Effector CD8-positive, alpha-beta T cell (primary cell): ENCODE data around the gene ZNG1A.
"Not testable (repeated sequence)": the region's sequence is repeated elsewhere in the genome, so short reads cannot be mapped to it uniquely, and the experiment has no call there.

Experiments
- DNase-seq: peaks from one replicate; lab custom pipeline; 2025; lab: John Stamatoyannopoulos, UW

The ZNG1A gene

DNA sequence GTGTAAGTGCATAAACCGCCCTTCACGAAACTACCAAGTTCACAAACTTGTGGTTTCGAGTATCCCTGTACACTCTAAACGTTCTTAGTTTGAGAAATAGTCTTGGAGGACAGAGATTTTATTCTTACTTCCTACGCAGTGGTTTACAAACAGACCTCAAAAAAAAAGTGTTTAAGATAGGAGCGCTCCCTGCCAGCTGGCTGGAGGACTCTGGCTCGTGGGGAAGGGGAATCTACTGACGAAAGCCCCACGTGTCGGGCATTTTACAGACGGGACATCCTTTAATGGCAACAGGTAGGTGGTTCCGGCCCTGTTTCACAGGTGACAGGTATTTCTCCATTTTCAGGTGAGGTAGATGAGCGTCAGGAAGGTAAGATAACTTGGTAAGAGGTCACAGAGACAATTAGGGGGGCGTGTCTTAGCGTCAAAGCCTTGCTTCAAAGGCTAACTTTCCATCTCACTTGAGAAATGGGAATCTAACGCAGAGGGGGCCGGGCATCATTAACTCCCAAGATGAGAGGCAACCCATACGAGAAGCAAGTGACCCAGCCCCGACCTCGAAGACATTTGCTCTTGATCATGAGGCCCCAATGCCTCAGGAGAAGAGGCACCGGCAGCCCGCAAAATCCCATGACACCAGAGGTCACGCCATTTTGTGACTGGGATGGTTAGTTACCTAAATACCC lies 573 bp downstream of the ZNG1A start:
- not testable (repeated sequence) for DNase-seq

GRCh38 chr9:169757-170156 lies 9.1 kb downstream of the ZNG1A start:
- not testable (repeated sequence) for DNase-seq

DNA sequence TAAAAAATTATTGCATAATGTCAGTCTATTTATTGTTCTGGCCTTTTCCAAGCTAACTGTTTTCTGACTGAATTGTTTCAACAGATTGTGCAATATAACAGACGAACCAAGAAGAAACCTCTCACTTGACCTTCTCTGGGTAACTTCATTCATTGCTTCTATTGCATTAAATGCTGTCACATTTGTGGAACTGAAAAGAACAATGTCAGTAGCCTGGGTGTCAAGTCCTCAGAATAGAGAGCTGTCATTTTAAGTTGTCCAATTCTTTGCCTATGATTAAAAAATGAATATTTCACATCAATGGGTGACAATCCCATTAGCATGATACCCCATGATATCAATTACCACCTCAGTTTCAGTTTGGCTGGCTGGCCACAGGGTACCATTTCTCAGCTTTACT lies 19.0 kb downstream of the ZNG1A start:
- DNase-seq: not testable (repeated sequence)

DNA sequence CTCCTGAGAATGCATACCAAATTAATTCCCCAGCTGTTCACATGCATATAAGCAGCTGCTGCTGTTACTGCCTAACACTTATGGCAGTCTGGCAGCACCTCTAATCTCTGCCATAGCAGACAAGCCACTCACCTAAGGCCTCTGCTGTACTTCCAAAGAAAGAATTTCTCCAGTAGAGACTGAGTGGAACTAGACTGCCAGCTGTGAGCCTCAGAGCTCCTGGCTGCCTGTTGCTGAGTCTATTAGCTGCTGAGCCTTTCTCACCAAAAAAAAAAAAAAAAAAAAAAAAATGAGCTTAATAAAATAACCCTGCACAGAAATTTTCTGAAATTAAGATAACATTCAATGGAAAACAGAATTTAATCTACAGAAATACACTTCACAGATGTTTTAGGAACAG lies 27.7 kb downstream of the ZNG1A start:
- not testable (repeated sequence) for DNase-seq

DNA sequence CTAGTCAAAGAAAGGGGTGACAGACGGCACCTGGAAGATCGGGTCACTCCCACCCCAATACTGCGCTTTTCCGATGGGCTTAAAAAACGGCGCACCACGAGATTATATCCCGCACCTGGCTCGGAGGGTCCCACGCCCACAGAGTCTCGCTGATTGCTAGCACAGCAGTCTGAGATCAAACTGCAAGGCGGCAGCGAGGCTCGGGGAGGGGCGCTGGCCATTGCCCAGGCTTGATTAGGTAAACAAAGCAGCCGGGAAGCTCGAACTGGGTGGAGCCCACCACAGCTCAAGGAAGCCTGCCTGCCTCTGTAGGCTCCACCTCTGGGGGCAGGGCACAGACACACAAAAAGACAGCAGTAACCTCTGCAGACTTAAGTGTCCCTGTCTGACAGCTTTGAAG lies 39.0 kb downstream of the ZNG1A start:
- DNase-seq: not testable (repeated sequence)

GRCh38 chr9:117995-118467 lies 60.8 kb downstream of the ZNG1A start, which contains the start of gene FOXD4:
TSS of gene FOXD4 (minus strand) at chr9:118417. CDS start at chr9:118119, 298 bp downstream.
- not testable (repeated sequence) for DNase-seq

GRCh38 chr9:117144-117994 lies 61.5 kb downstream of the ZNG1A start:
- DNase-seq: not testable (repeated sequence)

DNA sequence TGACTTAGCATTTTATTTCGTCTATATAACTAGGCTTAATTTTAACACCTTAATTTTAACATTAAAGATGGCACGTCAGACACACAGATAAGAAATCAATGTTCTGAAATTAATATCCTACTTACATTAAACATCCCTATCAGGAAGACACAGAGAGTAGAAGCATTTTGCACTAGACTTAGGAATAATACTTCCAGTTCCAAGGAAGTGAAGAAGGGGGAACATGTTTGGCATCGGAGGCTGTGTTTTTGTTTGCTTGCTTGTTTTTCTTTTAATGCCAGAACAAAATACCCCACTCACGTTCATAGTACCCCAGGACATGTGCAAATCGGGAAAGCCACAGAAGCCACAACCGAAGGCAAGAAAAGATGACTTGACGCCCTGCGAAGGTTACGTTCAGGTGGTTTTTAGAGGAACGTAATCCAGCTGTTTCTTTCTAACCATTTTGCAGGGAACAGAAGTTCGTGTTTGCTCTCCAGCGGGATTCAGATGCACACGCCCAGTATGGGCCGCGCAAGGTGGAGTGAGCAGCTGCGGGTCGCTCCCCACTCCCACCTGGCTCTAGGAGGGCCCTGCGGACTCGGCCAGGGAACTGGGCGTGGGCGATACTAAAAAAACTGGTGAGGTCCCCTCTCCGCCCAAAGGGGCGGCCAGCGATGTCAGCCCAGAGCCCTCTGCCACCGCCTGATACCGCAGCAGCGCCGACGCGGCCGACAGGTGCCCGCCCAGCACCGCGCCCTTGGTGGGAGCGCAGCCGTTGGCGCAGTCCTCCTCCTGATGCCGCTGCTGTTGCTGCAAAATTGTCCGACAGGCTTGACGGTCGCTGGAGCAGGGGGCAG lies 62.4 kb downstream of the ZNG1A start:
- DNase-seq: not testable (repeated sequence)

DNA sequence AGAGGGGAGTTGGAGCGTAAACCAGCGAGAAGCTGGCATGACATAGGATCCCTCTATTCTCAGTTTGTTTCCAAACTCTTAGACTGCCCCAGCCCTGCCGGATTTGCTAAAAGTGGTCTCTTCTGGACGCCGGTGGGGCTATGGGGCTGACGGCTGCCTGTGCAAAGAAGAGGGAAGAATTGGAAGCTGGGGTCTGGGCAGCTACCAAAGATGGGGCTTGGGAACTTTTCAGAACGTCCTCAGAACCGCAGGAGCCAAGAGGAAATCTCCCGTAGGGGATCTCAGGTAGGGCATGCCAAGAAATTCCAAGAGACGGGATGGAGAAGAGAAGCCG lies 63.8 kb downstream of the ZNG1A start:
- DNase-seq: not testable (repeated sequence)

- not testable (repeated sequence) for DNase-seq
Measured at GRCh38 chr9:114267-115117, 64.4 kb downstream of the ZNG1A start.

- not testable (repeated sequence) for DNase-seq
Measured at GRCh38 chr9:113468-114266, 65.2 kb downstream of the ZNG1A start.

- not testable (repeated sequence) for DNase-seq
Measured at GRCh38 chr9:112589-113467, 66.0 kb downstream of the ZNG1A start.

DNA sequence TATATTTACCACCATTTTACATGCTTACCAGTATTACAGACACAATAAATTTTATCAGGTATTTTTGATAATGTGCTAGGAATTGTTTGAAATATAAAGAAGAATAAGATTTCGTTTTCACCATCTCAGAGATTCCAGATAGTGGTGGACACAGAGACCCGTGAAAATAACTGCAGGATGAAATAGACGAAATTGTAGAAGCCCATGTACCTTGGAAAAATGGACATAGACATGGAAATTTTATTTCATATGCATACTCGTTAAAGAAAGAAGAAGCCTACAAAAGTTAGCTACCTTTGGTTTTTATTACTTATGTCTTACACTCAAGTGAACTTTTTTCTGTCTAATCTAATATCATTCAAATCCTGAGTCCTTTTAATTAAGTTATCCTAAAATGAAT lies 68.2 kb downstream of the ZNG1A start:
- DNase-seq: not testable (repeated sequence)

GRCh38 chr9:109540-109939 lies 69.3 kb downstream of the ZNG1A start:
- DNase-seq: not testable (repeated sequence)

- DNase-seq: not testable (repeated sequence)
Measured at GRCh38 chr9:108742-109495, 69.9 kb downstream of the ZNG1A start.

- DNase-seq: not testable (repeated sequence)
Measured at GRCh38 chr9:105991-106390, 72.9 kb downstream of the ZNG1A start.

DNA sequence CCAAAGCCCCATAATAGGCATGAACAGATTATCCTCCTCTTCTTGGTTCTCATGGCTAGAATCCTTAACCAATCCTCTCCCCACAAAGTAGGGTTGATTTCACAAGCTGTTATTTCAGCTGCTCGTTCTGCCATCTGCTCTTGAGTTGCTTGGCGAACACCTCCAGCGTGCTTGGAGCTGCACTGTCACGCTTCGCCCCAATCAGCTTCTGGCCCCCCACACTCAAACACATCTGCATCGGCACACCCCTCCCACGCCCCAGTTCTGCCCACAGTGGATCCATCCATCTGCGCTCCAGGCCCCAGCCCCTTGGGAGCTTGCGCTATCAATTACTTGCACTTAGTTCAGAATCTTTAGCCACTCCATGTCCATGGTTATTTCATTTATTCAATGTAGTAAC lies 78.4 kb downstream of the ZNG1A start:
- DNase-seq: not testable (repeated sequence)

GRCh38 chr9:99867-100266 lies 79.0 kb downstream of the ZNG1A start:
- not testable (repeated sequence) for DNase-seq
